Measurements from ENCODE around the gene CLMN.

- TF ChIP-seq SPI1 (IDR thresholded peaks at IDR 0.05; ENCODE audit: low read depth, low read length) (no peak), POLR2AphosphoS5 (IDR thresholded peaks at IDR 0.05; ENCODE audit: low read depth, low read length) (no peak)
Observed at GRCh38 chr14:95137804-95138167, 181.9 kb downstream of the CLMN start.

Data from GM12891 (cell line).